Activated naive CD4-positive, alpha-beta T cell treated with Interleukin-2 at 50 U/mL for 16 hours (primary cell): Measurements from ENCODE around the gene TGOLN2.
A peak's percentile ranks its signal among the peaks of the same experiment; 100 is the strongest.
"Not testable (repeated sequence)": the region's sequence is repeated elsewhere in the genome, so short reads cannot be mapped to it uniquely, and the experiment has no call there.

Experiments used
- DNase-seq: peaks from one replicate; pipeline ENCODE4 v3.0.0-alpha.2; 2020

The TGOLN2 gene

DNA sequence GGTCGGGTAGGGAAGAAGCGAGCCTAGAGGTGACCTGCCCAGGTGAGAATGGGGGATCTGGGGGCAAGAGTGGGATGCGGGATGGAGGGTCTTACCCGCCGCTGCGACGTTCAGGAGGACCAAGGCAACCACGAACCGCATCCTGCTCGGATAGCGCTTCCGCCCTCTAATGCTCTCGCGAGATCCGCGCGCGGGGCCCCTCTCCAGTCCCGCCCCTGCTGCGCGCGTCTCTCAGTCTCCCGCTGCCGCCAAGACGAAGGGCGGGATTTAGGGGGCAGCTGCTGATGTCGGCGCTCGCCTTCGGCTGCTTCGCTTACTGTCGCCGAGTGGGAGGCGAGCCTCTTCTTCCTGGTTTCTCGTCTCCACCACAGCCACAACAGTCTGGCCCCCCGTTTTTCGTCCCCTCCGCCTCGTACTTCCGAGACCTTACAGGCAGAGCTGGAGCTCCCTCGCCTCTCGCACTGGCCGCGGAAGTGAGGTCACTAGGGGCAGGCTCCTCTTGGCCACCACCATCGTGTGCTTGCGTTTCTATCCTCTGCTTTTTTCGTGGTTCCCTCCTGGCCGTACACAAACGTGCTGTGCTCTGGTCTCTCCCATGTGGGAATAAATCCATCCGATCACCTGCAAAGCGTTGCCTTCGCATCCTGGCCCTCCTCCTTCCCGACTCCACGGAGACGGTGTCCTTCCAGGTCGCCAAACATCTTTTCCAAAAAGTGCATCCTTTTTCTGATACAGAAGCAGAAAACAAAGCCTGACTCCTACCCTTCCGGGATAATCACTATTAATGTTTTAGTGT lies at the start of gene TGOLN2:
Gene TGOLN2 (minus strand): TSS at position 168 of the 796 bp plus-strand sequence. CDS start 27 bp downstream, at position 141.
- peak; percentile 93 for DNase-seq

DNA sequence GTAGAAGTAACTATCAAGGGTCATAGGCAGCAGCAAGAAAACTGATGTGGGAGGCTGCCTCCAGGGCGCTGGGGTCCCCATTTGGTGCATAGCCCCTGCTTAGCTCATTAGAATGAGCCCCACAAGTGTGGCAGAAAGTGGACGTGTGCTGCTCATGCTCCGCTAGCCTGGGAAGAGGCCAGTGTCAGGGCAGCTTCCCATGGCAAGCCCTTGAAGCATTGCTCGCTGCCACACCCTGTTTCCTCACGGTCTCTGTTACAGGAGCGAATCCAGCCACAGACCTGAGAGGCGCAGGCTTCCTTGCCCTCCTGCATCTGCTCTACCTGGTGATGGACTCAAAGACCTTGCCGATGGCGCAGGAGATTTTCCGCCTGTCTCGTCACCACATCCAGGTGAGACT lies 49.3 kb upstream of the TGOLN2 start:
- DNase-seq: no peak

DNA sequence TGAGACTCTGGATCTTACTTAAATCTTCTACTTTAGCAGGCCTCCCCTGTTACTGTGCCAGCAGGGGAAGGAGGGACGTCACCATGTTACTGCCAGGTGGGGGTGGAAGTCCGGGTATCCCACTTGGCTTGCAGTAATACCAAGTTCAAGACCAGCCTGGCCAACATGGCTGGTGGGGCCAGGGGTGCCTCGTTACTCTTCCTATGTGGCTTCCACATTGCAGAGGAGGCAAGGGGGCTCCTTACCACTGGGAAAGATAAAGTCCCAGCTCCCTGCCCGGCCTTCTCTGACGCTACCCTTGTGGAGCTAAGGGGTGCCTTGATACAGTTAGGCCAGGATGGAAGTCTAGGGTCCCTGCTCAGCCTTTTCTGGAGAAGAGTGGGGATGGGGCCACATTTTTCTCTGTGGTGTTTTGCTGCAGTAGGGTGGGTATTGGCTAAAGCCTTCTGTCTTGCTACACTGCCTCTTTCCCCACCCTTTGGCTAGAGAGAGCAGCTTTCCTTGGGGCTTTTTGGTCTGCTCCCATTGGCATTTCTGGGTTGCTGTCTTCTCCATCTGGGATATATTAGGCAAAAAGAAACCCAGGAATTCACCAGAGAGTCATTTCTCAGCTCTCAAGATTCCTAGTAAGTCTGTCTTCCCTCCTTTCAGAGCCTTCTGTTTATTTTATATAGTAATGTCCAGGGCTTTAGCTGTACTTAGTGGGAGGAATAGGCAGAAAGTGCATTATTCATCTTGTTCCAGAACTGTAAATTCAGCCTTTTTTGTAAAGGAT lies 48.7 kb upstream of the TGOLN2 start:
- DNase-seq: no peak

DNA sequence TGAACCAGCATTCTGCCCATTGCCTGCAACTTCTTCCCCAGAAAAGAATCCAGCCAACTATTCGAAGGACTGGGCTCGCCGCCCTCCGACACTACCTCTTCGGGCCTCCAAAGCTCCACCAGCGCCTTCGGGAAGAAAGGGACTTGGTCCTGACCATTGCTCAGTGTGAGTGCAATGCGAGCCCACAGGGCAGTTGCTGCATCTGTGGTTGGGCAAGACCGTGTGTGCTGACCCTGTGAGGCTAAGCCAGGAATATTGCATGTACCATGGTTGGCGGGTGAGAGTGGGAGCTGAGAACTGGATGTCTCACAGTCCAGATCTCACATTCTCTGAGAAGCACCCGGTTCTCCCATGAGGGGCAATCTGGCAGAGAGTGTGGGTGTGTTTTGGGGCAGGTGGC lies 43.3 kb upstream of the TGOLN2 start:
- no peak for DNase-seq

DNA sequence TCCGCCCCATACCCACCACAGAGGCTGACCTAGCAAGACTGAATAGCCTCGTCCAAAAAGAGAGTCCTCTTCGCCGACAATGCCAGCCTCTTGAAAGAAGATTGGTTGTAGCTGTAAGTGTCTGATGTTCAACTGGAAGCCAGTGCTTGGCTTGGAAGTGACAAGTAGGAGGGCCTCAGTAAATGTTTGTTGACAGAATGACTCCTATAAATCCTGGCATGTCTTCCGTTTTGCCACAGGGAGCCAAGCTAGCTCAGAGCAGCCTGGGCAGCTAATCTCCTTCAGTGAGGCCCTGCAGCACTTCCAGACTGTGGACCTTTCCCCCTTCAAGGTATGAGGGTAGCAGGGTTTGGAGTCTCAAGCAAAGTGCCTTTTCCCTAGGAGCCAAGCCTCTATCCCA lies 41.7 kb upstream of the TGOLN2 start:
- DNase-seq: no peak

DNA sequence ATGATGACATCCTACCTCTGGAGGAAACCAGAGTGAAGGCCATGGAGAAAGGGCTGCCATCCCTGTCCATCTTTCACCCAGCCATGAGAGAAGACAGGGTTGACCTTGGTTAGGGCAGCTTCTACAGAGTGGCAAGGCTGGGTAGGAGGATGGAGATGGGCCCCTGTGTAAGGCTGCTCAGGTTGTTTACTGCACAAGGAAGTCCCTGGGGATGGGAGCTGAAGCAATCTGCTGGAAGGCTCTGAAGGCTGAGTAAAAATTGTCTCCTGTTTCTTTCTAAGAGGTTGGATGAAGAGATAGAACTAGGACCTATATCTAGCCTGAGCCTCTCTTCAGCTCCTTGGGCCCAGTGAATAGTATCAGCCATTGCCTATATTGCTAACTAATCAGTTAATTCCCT lies 41.1 kb upstream of the TGOLN2 start:
- DNase-seq: no peak

DNA sequence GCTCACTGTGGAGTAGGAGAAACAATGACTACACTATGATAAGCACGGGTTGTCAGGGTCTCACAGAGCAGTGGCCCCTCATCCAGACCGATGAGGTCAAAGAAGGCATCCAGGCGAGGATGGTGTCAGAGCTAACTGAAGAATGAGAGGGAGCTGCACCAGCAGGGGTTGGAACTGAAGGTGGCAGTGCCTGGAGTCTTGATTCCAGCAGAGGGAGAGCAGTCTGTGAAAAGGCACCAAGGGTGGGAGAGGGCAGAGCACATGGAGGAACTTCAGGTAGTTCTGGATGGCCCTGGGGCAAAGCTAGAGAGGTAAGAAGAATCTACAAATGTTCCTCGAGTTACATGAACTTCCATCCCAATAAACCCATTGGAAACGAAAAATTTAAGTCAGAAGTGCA lies 39.4 kb upstream of the TGOLN2 start:
- no peak for DNase-seq

DNA sequence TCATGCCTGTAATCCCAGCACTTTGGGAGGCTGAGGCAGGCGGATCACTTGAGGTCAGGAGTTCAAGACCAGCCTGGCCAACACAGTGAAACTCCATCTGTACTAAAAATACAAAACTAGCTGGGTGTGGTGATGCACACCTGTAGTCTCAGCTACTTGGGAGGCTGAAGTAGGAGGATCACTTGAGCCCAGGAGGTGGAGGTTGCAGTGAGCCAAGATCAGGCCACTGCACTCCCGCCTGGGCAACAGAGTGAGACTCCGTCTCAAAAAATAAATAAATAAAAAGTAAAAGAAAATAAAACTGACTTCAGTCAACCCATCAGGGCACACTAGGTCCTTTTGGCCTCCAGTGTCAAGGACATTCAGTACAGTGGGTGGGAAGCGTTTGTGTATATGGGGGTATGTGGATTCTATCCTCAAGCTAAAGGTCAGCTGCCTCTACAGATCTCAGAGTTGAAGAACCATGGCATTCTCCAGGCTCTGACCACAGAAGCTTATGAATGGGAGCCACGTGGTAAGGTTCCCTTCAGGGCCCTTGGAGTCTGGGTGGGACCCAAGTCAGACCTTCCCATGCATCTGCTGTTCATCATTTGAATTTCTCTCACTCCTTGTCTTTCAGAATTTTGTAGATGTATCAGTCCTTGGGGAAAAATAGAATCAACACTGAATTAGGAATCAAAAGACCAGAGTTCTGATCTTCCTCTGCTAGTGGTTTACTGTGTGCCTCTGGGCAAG lies 35.0 kb upstream of the TGOLN2 start:
- not testable (repeated sequence) for DNase-seq

DNA sequence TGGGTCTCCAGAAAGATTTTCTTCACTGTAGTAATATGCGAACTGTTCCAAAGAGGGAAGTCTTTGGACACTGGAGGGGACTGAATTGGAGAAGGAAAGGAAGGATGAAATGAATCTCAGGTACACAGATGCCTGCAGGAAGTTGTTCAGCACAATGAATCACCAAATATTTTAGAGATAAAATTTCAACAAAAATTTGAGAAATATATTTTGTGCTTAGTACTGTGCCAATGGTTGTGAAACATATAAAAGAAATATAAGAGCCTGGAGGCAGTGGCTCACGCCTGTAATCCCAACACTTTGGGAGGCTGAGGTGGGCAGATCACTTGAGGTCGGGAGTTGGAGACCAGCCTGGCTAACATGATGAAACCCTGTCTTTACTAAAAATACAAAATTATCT lies 29.9 kb upstream of the TGOLN2 start:
- DNase-seq: no peak

DNA sequence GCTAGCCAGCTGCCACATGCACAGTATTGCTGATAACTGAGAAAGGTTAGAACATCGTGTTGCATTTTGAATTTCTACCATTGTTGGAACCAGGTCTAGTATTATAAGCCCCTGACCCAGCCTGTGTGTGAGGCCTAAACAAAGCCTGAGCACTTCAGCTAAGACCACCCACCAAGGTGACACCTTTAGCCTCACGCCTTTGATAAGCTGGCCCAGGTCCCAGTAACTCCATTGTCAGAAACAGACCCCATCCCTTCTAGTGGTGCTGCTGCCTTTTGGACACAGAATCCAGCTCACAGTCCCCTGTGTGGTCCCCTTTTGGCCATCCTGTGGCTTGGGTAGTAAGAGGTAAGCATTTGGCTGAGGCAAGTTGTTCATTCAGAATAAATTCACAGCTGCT lies 28.4 kb upstream of the TGOLN2 start:
- DNase-seq: no peak

DNA sequence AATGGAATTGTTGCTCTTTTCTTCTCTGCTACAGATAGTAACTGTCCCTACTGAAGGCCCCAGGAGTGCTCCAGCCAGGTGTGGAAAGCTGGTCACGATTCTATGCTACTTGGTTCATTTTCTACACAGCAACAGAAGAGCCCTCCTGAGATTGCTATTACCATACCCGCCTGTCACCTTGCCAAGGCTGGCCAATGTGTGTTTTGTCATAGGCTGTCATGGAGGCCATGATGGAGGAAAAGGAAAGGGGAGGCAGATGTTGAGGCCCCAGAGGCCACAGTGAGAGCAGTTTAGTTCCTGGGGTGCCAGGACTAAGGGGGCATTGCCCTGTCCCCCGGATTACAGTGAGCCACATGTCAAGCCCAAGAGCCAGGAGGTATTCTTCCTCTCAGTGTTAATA lies 27.7 kb upstream of the TGOLN2 start:
- DNase-seq: no peak

DNA sequence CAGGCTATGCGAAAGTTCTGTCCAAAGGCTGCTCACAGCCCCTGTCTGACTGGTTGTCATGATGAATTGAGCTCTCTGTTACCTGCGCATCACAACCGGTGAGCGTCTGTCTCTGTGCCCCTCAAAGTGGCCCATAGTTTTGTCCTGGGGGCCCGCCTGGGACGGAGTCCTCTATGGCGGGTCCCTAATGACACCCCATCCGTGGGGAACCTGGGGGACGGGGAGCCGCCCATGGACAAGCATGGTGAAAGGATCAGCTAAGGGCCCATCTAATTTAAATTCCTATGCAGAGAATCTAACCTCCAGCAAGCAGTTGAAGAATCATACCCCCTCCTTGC lies 27.3 kb upstream of the TGOLN2 start:
- no peak for DNase-seq

DNA sequence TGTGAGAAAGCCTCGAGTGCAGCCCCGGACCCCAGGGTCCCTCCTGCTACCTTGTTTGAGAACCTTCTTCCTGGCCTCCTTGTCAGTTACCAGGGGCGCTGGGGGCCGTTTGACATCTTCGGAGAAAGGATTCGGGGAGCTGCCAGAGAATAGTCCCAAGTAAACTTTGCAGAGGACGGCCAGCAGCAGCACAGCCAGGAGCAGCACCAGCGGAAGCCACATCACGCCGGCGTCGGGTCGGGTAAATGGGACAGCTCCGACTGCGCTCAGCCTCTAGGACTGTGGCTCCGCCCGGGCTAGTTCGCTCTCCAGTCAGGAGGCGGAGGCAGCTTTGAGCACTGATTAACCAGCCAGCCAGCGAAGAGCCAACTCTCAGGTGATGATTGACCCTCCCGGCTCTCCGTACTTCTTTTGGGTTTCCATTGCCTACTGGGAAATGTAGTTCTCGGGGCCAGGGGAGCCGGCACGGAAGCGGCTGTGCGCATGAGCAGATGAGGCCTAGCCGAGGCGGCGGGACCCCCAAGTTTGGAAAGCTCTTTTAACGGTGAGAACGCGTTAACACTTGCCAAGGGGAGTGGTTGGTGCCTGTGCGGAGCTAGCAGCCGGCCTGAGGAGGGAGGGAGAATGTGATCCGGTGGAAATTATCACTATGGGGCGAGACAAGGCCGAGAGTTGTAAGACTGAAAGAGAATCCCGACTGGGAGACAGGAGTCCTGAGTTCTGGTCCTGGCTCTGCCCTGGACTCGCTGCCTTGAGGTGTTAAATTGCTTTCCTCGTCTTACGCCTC lies 26.7 kb upstream of the TGOLN2 start, which contains the start of the genes ELMOD3 and RETSAT:
Gene ELMOD3 (plus strand): TSS at position 484 of the 787 bp plus-strand sequence. CDS start 2,430 bp downstream, outside the sequence.
Gene RETSAT (minus strand): TSS at position 243 of the 787 bp plus-strand sequence. CDS start 21 bp downstream, at position 222.
- DNase-seq: peak; percentile 96

DNA sequence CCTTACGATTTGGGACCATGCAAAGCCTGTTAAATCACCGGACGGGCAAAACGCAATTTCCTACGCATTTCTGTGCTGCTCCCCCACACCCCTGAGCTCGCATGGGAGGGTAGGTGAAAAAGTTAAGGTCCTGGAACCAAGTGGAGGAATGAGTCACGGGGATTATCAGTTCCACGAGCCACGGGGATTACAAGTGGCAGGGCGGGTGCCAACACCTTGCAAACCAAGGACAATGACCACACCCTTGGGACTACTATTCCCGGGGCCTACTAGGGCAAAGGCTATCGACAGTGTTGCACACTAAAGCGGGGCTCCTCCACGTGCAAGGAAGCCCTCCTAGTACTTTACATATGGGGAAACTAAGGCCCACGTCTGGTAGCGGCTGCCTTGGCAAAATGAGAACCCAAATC lies 26.1 kb upstream of the TGOLN2 start:
- DNase-seq: peak; percentile 13

DNA sequence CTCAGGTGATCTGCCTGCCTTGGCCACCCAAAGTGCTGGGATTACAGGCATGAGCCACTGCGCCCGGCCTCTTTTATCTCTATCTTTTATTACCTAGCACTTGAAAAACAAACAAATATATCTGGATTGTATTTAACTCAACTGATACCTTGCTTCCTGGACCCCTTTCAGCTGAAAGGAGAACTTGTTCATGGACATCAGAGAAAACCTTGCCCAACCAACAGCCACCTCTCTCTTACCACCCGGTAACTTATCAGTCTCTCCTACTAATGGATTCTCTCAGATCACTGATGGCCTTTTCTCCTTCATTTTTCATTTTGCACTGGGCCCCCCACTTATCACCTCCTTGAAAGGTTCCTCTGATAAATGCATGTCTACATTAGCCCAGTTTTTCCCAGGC lies 19.8 kb upstream of the TGOLN2 start:
- DNase-seq: no peak

DNA sequence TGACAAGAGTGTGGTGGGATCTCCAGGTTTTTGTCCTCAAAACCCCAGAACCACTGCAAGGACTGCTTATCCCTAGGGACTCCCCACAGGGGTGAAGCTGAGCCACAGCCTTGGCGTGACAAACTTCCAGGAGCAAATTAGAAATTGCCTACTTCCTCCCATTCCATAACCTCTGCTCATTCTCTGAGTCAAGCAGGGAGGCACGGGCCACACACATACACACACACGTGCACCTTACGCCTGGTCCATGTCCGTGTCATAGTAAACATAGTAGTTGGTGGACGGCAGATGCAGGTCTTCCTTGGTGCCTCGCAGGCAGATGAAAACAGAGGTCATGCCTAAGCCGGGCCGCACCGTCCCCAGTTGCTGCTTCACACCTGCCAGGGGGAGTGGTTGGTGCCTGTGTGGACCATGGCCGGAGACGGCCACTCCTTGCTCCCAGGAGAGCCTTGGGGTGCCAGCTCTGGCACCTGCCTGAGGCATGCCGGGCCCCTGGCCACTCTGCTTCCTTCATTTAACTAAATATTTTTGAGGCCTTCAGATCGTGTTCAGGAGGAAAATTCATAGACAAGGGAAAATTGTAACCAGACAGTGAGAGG lies 16.7 kb upstream of the TGOLN2 start:
- DNase-seq: no peak

DNA sequence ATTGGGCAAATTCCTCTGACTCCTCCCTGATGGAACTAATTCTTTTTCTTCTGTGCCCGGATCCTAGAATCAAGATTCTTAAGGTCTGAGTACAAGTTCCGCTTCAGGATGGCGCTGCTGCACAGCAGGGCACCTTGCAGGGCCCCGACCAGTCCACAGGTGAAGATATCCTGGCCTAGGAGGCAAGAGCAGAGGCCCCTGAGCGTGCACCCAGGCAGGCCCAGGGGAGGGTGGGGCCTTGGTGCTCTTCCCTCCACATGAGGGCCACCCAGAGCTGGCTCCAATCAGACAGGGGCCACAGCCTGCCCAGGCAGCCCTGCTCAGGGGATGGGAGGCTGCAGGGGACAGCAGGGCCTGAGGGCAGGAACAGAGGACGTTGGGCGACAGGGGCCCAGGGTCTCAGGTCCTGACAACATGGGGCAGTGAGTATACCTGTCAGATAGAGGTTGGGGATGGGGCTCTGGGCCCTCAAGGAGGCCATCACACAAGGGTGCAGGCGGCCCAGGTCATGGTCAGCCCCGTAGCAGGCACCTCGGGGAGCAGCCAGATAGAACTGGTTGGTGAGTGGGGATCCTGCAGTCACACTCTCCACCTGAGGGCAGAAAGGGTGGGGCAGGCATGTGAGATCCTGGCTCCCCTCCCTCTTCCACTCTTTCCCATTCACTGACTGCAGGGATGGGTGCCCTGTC lies 15.6 kb upstream of the TGOLN2 start:
- DNase-seq: not testable (repeated sequence)

DNA sequence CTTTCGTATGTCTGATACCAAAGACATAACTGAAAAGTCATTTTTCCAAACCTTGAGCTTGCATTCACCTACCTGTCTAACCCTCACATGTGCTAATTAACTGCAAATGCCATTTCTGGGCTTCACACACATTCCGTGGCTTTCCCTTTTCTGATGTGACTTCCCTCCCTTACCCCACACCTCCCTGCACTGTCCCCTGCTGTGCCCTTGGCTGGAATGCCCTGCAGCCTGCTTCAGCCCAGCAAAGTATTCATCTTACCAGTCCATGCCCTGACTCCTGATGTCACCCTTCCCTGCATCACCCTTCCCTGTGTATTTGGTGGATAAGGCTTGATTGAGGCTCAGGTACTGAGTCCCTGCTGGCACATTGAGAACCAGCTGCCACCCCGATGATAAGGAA lies 14.4 kb upstream of the TGOLN2 start:
- no peak for DNase-seq

DNA sequence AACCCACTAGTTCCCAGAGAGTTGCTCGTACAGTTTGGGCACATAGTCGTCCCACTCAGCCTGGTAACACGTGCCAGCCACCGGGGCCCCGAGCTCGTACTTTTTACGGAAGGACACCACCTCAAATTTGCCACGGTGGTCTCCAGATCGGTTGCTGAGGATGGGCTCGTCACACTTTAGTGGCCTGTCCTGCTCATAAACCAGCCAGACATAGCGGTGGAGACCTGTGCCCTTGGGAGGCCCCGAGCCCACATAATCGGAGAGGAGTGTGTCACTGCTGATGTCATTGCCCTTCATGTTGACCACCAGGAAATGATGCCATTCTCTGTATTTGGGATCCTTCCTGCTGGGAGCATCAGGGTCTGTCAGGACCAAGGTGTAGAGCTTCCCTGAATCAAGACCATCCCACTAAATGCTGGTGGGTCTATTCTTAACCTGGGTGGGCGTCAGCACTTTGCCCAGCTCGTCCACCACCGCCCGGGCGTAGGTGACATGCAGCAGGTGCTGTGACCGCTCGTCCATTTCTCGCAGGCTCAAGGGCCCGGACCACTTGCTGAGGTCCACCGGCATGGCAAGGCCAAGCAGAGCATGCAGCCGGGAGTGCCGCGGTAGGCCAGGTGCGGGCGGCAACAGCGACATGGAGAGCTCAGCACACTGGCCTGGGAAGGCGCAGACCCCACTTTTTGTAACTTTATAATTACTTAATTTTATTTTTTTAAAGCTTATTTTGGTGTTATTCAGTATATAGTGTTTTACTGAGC lies 13.7 kb upstream of the TGOLN2 start:
- DNase-seq: no peak

DNA sequence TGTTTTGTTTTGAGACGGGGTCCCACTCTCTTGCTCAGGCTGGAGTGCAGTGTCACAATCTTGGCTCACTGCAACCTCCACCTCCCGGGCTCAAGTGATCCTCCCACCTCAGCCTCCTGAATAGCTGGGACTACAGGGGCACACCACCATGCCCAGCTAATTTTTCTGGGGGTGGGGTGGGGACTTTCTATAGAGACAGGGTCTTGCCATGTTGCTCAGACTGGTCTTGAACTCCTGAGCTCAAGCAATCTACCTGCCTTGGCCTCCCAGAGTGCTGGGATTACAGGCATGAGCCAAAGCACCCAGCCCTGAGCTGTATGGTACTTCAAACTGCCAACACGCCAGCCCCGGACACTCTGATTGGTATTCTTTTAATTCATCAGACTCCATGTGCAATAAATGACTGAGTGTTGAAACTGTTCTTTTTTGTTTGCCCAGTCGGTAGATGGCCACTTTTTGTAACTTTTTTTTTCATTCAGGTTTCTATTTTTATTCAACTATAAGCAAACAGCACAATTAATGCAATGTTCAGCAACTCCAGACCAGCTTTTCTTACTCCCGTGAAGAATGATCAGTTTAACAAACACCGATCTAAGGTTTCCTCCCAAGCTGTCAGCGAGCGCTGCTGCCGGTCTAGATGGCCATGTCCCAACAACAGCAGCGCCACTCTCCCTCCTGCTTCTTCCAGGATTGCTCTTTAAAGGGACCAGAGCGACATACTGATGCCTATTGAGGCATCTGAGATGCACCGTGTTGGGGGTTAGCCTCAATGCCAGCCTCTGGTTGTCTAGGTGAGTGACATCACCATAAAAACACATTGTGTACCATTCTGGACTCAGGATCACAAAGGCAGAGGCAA lies 12.5 kb upstream of the TGOLN2 start:
- DNase-seq: no peak
